Activated CD8-positive, alpha-beta memory T cell treated with anti-CD3 and anti-CD28 coated beads for 36 hours (primary cell): ENCODE measurements around the gene PCDH9. TPM values are rescaled to one million over a fixed set of nuclear protein-coding genes. Genes with fewer than 3 reads are reported as not detected.

Experiments used
- CTCF ChIA-PET: fragments of 350-600 bp; sonication (Branson Sonifier 250); formaldehyde crosslinking; loops from one replicate; lab custom pipeline; 2021; ENCODE audit warnings: antibody characterized with exemption; lab: Charles Lee
- POLR2A ChIA-PET: fragments of 350-600 bp; sonication (Branson Sonifier 250); formaldehyde crosslinking; loops from one replicate; lab custom pipeline; 2021; ENCODE audit warnings: antibody characterized with exemption; lab: Charles Lee
- total RNA-seq, 2 experiments: library from RNA; stranded (reverse); gene quantifications; one replicate each; pipeline ENCODE4 v1.2.3, GENCODE V29; 2021

PCDH9 gene
- total RNA-seq, 2 experiments from 2014 or later: 0.13 to 0.17 TPM

GRCh38 chr13:67096418-67096817 lies 133.7 kb downstream of the PCDH9 start:
- ChIA-PET POLR2A (no interaction called here), CTCF (no interaction called here)

- POLR2A ChIA-PET: no interaction called here
- CTCF ChIA-PET: no interaction called here
Observed at GRCh38 chr13:67095621-67096020, 134.5 kb downstream of the PCDH9 start.

GRCh38 chr13:67094952-67095351 lies 135.2 kb downstream of the PCDH9 start:
- ChIA-PET POLR2A (no interaction called here), CTCF (no interaction called here)

GRCh38 chr13:67094078-67094477 lies 136.1 kb downstream of the PCDH9 start:
- CTCF ChIA-PET: no interaction called here
- POLR2A ChIA-PET: no interaction called here

- POLR2A ChIA-PET: no interaction called here
- CTCF ChIA-PET: no interaction called here
Observed at GRCh38 chr13:67091603-67092002, 138.5 kb downstream of the PCDH9 start.

GRCh38 chr13:67090856-67091255 lies 139.3 kb downstream of the PCDH9 start:
- ChIA-PET CTCF (no interaction called here), POLR2A (no interaction called here)

GRCh38 chr13:67087527-67087926 lies 142.6 kb downstream of the PCDH9 start:
- POLR2A ChIA-PET: no interaction called here

GRCh38 chr13:67086260-67086659 lies 143.9 kb downstream of the PCDH9 start:
- ChIA-PET CTCF (no interaction called here), POLR2A (no interaction called here)

More at GRCh38 chr13:67087527-67087926, 142.6 kb downstream of the PCDH9 start:
- CTCF ChIA-PET: no interaction called here

- CTCF ChIA-PET: no interaction called here
Observed at GRCh38 chr13:67084066-67084465, 146.1 kb downstream of the PCDH9 start.

GRCh38 chr13:67083519-67083918 lies 146.6 kb downstream of the PCDH9 start:
- ChIA-PET POLR2A (no interaction called here), CTCF (no interaction called here)

More at GRCh38 chr13:67084066-67084465, 146.1 kb downstream of the PCDH9 start:
- POLR2A ChIA-PET: no interaction called here

GRCh38 chr13:67080351-67080750 lies 149.8 kb downstream of the PCDH9 start:
- POLR2A ChIA-PET: no interaction called here

GRCh38 chr13:67078062-67078461 lies 152.1 kb downstream of the PCDH9 start:
- CTCF ChIA-PET: no interaction called here
- POLR2A ChIA-PET: no interaction called here

More at GRCh38 chr13:67080351-67080750, 149.8 kb downstream of the PCDH9 start:
- CTCF ChIA-PET: no interaction called here

- ChIA-PET CTCF (no interaction called here), POLR2A (no interaction called here)
Observed at GRCh38 chr13:67077132-67077531, 153.0 kb downstream of the PCDH9 start.

- ChIA-PET CTCF (no interaction called here), POLR2A (no interaction called here)
Observed at GRCh38 chr13:67076378-67076777, 153.8 kb downstream of the PCDH9 start.

GRCh38 chr13:67075239-67075638 lies 154.9 kb downstream of the PCDH9 start:
- POLR2A ChIA-PET: no interaction called here
- CTCF ChIA-PET: no interaction called here

GRCh38 chr13:67071918-67072598 lies 158.1 kb downstream of the PCDH9 start:
- POLR2A ChIA-PET: no interaction called here
- CTCF ChIA-PET: no interaction called here

GRCh38 chr13:67070306-67070705 lies 159.8 kb downstream of the PCDH9 start:
- ChIA-PET POLR2A (no interaction called here), CTCF (no interaction called here)

GRCh38 chr13:67069117-67069767 lies 160.9 kb downstream of the PCDH9 start:
- CTCF ChIA-PET: no interaction called here
- POLR2A ChIA-PET: no interaction called here

GRCh38 chr13:67064920-67065319 lies 165.2 kb downstream of the PCDH9 start:
- ChIA-PET CTCF (no interaction called here), POLR2A (no interaction called here)

GRCh38 chr13:67063036-67063435 lies 167.1 kb downstream of the PCDH9 start:
- CTCF ChIA-PET: no interaction called here
- POLR2A ChIA-PET: no interaction called here

GRCh38 chr13:67062160-67062559 lies 168.0 kb downstream of the PCDH9 start:
- ChIA-PET CTCF (no interaction called here), POLR2A (no interaction called here)
